Liver (tissue), 3 donors: Measurements from ENCODE around the gene ACTL8.

Source experiments
- ATF3 ChIP-seq: IDR thresholded peaks from 2 replicates; pipeline ENCODE4 v1.6.1; 2016; ENCODE audit warnings: antibody characterized with exemption
- CTCF ChIP-seq: fragments of 150-350 bp; IDR thresholded peaks from 2 replicates; pipeline ENCODE4 v1.5.1; 2017; ENCODE audit warnings: improper control_type of control experiment, low read depth, low read length; ENCODE audit not compliant: missing input control
- FOXA1 ChIP-seq: IDR thresholded peaks from 2 replicates; pipeline ENCODE4 v1.6.1; 2016; ENCODE audit warnings: antibody characterized with exemption
- JUND ChIP-seq, 2 donors: IDR thresholded peaks; 2 replicates each; pipeline ENCODE4 v1.6.1; 2016; ENCODE audit warnings: antibody characterized with exemption in 2 of 2
- MAX ChIP-seq: IDR thresholded peaks from 2 replicates; pipeline ENCODE4 v1.6.1; 2016; ENCODE audit warnings: antibody characterized with exemption
- ZBTB33 ChIP-seq: IDR thresholded peaks from 2 replicates; pipeline ENCODE4 v1.6.1; 2016; ENCODE audit warnings: antibody characterized with exemption
- donor health status: healthy.
- donor health status: healthy.

GRCh38 chr1:17768651-17769241 is 13.6 kb downstream of the ACTL8 start:
- TF ChIP-seq CTCF, result no peak
- TF ChIP-seq ZBTB33, result no peak
- no peak for TF ChIP-seq FOXA1
- TF ChIP-seq ATF3, result no peak
- no peak for TF ChIP-seq MAX
- no peak for TF ChIP-seq JUND (IDR thresholded peaks at IDR 0.05)
